NCI-H2081 (cell line): ENCODE data around the gene SLC35D1.
"Not testable (repeated sequence)": the region's sequence is repeated elsewhere in the genome, so short reads cannot be mapped to it uniquely, and the experiment has no call there.

Source experiments
- DNase-seq, 2 experiments: peaks; one replicate each; lab custom pipeline; 2025; lab: John Stamatoyannopoulos, UW

SLC35D1 gene

DNA sequence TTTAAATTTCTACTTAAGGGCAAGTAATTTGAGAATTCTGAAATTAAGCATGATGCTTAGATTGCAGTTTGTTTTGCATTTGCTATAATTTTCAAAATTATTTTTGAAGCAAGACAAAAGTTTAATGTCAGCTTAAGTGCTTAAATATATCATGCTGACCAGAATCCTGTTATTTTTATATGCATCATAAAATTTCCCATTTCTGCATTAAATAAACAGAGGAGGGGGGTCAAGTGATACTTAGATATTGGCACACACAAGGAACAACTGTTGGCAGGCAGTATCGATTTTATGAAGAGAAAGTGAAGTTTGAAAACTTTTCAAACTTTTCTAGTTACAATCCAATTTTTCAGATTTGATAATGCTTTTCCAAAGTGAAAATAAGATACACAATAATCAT, 68.1 kb downstream of the SLC35D1 start:
- DNase-seq, result no peak

DNA sequence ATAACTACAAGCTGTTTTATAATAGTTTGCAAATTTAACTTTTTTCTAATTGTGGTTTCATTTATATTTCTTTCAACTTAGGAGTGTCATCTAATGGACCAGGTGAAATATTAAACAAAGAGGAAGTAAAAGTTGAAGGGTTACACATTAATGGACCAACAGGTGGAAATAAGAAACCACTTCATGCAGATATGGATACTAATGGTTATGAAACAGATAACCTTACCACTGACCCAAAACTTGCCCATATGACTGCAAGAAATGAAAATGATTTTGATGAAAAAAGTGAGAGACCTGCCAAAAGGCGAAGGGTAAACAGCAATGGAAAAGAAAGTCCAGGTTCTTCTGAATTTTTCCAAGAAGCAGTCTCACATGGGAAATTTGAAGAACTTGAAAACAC, 69.5 kb downstream of the SLC35D1 start:
- no peak for DNase-seq

DNA sequence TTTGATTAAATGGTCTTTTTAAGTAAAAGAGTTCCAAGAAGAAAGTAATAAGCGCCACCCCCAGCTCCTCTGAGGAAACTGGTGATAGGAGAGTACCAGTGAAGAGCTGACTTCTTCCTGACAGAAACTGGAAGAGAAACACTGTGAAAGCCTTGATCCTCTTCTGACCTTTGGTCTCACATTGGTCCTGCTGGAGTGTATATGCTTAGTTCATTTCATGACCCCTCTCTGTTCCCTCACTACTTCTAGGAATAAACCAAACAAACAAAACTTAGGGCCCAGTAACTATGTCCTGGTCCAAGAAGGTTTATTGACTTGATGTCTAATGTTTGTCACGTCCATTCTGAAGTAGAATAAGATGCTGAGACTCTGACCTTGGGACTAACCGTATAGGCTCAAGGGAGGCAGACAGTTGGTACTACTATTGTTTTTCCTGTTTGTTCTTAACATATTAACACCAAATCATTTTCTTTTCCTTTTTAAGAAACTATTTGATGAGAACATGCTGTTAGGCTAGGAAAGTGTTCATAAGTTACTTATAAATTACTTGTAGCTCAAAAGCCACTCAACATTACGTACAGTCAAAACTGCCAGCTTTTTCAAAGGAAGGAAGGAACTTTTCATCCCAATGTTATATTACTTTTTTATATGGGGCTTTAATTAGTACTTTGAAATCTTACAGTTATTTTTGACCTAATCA, 71.2 kb downstream of the SLC35D1 start:
- DNase-seq, result no peak

DNA sequence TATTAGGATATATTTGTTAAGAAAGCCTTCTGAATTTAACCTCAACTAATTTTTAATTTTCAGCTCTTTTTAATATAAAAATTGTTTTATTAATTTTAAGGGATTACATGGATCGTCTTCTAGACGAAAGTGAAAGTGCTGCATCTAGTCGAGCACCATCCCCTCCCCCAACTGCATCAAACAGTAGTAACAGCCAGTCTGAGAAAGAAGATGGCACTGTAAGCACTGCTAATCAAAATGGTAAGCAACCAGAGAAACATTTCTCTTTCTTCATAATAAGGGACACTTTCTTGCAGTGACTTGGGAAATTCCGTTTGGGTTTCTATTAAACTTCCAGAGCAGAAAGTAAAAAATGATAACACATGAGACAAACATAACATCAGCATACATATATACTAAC, 72.3 kb downstream of the SLC35D1 start:
- no peak for DNase-seq

DNA sequence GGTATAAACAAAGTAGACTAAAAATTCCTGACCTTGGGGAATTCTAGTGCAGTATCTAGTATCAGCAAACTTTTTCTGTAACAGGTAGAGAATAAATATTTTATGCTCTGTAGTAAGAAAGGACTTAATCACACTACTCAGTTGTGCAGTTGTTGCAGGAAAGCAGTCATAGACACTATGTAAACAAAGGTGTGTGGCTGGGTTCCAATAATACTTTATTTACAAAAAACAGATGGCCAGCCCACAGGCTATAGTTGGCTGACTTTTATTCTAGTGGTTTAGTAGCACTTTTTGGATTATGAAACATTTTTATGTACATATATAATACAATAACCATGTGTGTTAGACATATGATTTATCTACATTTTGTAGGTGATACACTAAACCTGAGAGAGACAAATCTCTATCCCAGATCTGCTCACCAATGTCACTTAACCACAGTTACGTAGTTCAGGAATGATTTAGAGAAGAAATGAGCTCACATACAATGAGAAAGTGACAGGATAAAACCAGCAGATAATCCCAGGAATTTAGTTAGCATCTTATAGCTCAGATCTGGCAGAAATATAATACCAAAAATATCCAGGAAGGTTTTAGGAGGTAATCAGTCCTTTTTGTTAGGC, 73.1 kb downstream of the SLC35D1 start:
- DNase-seq, result peak; percentile 23 to 52

DNA sequence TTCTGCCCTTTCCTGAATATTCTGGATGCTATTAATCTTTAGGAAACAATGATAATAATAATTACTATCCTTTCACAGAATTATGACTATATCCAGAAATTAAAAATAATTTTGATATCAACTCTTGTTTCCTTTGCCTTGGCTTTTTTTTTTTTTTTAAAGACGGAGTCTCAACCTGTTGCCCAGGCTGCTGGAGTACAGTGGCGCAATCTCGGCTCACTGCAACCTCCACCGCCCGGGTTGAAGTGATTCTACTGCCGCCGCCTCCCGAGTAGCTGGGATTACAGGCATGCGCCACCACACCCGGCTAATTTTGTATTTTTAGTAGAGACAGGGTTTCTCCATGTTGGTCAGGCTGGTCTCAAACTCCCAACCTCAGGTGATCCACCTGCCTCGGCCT, 74.3 kb downstream of the SLC35D1 start:
- not testable (repeated sequence) for DNase-seq

DNA sequence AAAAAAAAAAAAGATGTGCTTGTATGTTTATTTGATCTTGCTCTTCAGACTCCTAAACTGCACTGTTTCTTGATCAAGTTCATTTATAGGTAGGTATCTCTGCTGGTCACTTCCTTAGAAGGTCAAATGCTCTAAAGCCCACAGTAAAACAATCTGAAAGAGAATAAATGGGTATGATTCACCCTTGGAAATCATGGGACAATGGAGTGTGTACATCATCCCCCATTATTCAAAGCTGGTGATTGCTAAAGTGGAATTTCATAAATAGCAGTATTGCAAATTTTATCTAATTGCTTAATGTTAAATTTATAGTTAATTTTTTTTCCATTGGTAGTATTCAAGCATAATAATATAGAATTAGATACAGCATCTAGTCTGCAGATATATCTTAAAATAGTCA, 75.7 kb downstream of the SLC35D1 start:
- no peak for DNase-seq

DNA sequence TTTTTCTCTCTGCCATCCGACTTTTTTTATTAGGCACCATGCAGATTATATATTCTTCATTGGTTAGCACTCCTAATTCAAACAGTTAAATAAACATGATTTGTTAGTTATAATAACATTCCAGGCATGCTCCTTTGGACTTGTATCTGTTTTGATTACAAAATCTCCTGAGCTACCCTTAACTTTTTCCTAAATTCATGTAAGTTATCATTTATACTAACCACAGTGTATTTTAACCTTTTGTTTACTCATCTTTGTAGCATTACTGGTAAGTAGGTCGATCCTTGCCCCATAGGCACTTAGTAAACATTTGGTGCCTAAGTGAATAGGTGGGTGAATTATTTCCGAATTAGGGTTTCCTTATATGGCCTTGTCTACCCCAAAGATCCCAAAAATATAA, 85.4 kb downstream of the SLC35D1 start:
- DNase-seq, result no peak

DNA sequence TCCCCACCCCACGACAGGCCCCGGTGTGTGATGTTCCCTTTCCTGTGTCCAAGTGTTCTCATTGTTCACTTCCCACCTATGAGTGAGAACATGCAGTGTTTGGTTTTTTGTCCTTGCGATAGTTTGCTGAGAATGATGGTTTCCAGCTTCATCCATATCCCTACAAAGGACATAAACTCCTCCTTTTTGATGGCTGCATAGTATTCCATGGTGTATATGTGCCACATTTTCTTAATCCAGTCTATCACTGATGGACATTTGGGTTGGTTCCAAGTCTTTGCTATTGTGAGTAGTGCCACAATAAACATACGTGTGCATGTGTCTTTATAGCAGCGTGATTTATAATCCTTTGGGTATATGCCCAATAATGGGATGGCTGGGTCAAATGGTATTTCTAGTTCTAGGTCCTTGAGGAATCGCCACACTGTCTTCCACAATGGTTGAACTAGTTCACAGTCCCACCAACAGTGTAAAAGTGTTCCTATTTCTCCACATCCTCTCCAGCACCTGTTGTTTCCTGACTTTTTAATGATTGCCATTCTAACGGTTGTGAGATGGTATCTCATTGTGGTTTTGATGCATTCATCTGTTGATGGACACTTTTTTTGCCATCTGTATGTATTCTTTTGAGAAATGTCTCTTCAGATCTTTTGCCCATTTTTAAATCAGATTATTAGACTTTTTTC, 87.6 kb downstream of the SLC35D1 start:
- not testable (repeated sequence) for DNase-seq

DNA sequence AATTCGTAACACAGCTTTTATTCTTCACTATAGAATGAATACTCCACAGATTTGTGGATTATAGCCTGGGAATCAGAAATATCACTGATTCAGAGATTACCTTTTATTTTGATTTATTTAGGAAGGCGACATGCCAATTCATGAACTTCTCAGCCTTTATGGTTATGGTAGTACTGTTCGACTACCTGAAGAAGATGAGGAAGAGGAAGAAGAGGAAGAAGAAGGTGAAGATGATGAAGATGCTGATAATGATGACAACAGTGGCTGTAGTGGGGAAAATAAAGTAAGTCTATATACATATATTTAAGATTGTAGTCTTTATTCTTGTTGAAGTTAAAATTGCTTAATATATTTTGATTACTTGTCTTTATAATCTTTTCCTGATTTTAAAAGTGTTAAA, 96.0 kb downstream of the SLC35D1 start:
- no peak for DNase-seq

DNA sequence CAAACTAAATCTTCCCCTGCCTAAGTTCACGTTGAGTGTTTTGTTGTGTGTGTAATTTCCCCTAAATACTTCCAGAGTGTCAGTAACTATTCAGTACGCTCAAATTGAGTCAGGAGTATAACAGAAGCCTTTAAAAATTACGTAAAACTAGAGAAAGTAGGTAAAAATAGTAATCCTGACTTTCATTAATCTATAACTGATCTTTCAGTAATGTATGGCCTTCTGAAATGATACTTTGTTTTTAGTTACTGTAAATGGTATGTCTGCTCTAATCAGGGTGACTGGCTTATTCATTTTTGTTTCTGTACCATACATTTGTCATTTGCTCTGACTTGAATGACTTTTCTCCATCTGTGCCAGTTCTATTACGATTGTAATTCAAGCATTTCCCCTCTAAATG, 99.7 kb downstream of the SLC35D1 start:
- DNase-seq, result no peak

DNA sequence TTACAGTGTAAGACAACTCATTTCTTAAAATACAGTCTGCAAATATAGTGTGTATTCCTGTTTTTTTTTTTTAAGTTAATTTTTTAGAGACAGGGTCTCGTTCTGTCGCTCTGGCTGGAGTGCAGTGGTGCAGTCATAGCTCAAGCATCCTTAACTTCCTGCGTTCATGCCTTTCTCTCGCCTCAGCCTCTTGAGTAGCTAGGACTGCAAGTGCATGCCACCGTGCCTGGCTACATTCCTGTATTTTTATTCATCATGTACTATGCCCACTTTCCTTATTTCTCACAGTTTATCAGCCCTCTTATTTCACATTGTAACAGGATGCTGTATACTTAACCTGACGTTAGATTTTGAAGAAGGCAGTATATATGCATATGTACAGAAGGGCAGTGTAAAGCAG, 102.4 kb downstream of the SLC35D1 start:
- DNase-seq, result no peak
